HepG2 (cell line): ENCODE results near the gene EEFSEC.

Experiments used
- SP4 ChIP-seq: sonication (generic); formaldehyde crosslinking; IDR thresholded peaks from 2 replicates; pipeline ENCODE4 v1.8.1; 2023; ENCODE audit warnings: mild to moderate bottlenecking, missing genetic modification reagents
- U2AF1 ChIP-seq: fragments of 200-400 bp; formaldehyde crosslinking; optimal IDR thresholded peaks from 2 replicates; pipeline ENCODE3; 2017; ENCODE audit warnings: mild to moderate bottlenecking, low read depth, low read length
- ZNF589 ChIP-seq: sonication (generic); formaldehyde crosslinking; conservative IDR thresholded peaks from 2 replicates; pipeline ENCODE4 v1.8.0; 2022; ENCODE audit warnings: mild to moderate bottlenecking, moderate library complexity, missing genetic modification reagents

DNA sequence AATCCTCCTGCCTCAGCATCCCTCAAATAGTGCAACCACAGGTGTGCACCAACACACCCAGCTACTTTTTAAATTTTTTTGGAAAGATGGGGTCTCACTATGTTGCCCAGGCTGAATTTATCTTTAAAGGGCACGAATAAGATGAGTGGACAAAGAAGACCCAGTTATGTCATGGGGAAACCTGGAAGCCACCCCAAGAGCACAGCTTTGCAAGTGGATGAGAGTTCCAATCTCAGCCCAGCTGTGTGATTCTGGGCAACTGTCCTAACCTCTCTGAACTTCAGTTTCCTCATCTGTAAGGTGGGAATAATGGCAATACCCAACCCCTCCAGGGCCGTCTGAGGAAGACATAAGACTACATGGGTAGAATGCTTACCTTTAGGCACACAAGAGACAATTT, 281.2 kb downstream of the EEFSEC start:
- TF ChIP-seq ZNF589 (CRISPR knock-in tag): no peak
- no peak for TF ChIP-seq U2AF1
- TF ChIP-seq SP4: no peak
